ENCODE data around the gene PAPSS2. TPM values are rescaled to one million over a fixed set of nuclear protein-coding genes. Genes with fewer than 3 reads are reported as not detected.
A peak's percentile ranks its signal among the peaks of the same experiment; 100 is the strongest.

The PAPSS2 gene
- total and polyA plus RNA-seq, 2 donors (not counting 3 experiments of a cell fraction or from before 2014, with no cell fraction given), result 27.9 to 82.6 TPM

- Histone ChIP-seq H3K36me3 (ENCODE audit: control insufficient read depth in 2 of 2, extremely low read depth in 1 of 2, insufficient read depth in 2 of 2, low read length in 2 of 2) (peaks cover 0 to 5% of the 10 kb centered on the region in 2 experiments), H3K9me1 (replicated peaks; ENCODE audit: control insufficient read depth, extremely low read depth, insufficient read depth, low read length) (no peaks in the 10 kb centered on the region), H3K9ac (replicated peaks; ENCODE audit: extremely low read depth, insufficient read depth, low read length) (peak overlapping the region; percentile 99), H4K20me1 (replicated peaks; ENCODE audit: control insufficient read depth, extremely low read depth, insufficient read depth, low read length) (no peaks in the 10 kb centered on the region), H3K27ac (ENCODE audit: insufficient read depth, low read depth, low read length) (peak overlapping the region; percentile 96), H3K4me1 (ENCODE audit: control insufficient read depth, extremely low read depth, insufficient read depth, low read length) (peaks cover 45% of the 10 kb centered on the region), H3K4me2 (ENCODE audit: insufficient read depth, low read length) (peak overlapping the region; percentile 94), H3K4me3 (replicated peaks in 1 of 3; ENCODE audit: insufficient read depth in 1 of 3, low read depth in 1 of 3, low read length in 3 of 3) (peak overlapping the region in 1 of 3 experiments; percentile 100), H3K79me2 (ENCODE audit: control insufficient read depth, insufficient read depth, low read length) (peaks cover 58% of the 10 kb centered on the region), H3K27me3 (ENCODE audit: control insufficient read depth in 2 of 2, insufficient read depth in 2 of 2, low read length in 2 of 2) (no peaks in the 10 kb centered on the region), H2AFZ (ENCODE audit: low read depth, low read length) (no peak overlapping the region), H3K9me3 (replicated peaks; ENCODE audit: control insufficient read depth, insufficient read depth, low read length) (no peaks in the 10 kb centered on the region)
- DNase-seq (ENCODE audit: low read depth, low spot score) (peak; percentile 62), FAIRE-seq (peak; percentile 77)
- no TSS peak for BruUV-seq (replicated peaks)
- ChIA-PET POLR2A (no interaction called here), CTCF (interaction anchor here (0.7 to 3.2 kb wide), 6 partner anchors 49 to 728 kb away, joined by 3 to 41 read pairs (median 4); no protein-coding TSS in a partner anchor)
- intact Hi-C loops (cut with micrococcal nuclease), result loop anchor here (5.0 kb wide), 1 partner anchor 690 kb away; no protein-coding TSS in a partner anchor
- dilution Hi-C loops (cut with MboI; ENCODE audit: extremely low pct_ligation_motif_present, low sequenced_read_pairs), result no loop called here
- TF ChIP-seq POLR2AphosphoS5 (IDR thresholded peaks at IDR 0.05; ENCODE audit: insufficient read depth, low read depth, low read length) (no peak), FOS (IDR thresholded peaks at IDR 0.05; ENCODE audit: borderline replicate concordance, insufficient read depth, low read length) (no peak), EZH2 (IDR thresholded peaks at IDR 0.05; ENCODE audit: borderline replicate concordance, low read depth, low read length, severe bottlenecking) (no peak), MYC (IDR thresholded peaks at IDR 0.05; ENCODE audit: low read depth, low read length) (no peak), POLR2A (IDR thresholded peaks at IDR 0.05; ENCODE audit: low read depth, low read length) (no peak), GATA2 (IDR thresholded peaks at IDR 0.05; ENCODE audit: insufficient read depth, insufficient read length, low read depth, low read length) (no peak), CTCF (IDR thresholded peaks at IDR 0.05; ENCODE audit: extremely low read depth in 1 of 2, insufficient read depth in 1 of 2, low read depth in 1 of 2, low read length in 2 of 2) (no peak), MAX (IDR thresholded peaks at IDR 0.05; ENCODE audit: insufficient read depth, insufficient read length) (no peak), JUN (IDR thresholded peaks at IDR 0.05; ENCODE audit: borderline replicate concordance, insufficient read depth, insufficient read length, low read depth) (no peak)
These were observed 2.4 kb downstream of the PAPSS2 start for GRCh38 chr10:87661861-87662785.

Data from endothelial cell of umbilical vein (primary cell).